Measurements from ENCODE around the gene CFTR. TPM values are rescaled to one million over a fixed set of nuclear protein-coding genes. Genes with fewer than 3 reads are reported as not detected.

Gene CFTR
- total RNA-seq, 1 experiment from 2014 or later = not detected

GRCh38 chr7:117531595-117532244 lies 51.9 kb downstream of the CFTR start:
- Histone ChIP-seq H3K27ac (ENCODE audit: low read depth, low read length) (no peak overlapping the region), H3K36me3 (ENCODE audit: control insufficient read depth in 1 of 2, insufficient read depth in 2 of 2, low read length in 2 of 2) (no peaks in the 10 kb centered on the region), H3K4me3 (replicated peaks in 1 of 2; ENCODE audit: low read depth in 1 of 2, low read length in 2 of 2) (no peak overlapping the region), H3K79me2 (ENCODE audit: insufficient read depth, low read length) (no peaks in the 10 kb centered on the region), H3K27me3 (ENCODE audit: insufficient read depth, low read length) (no peaks in the 10 kb centered on the region), H3K9me2 (ENCODE audit: insufficient read depth) (no peaks in the 10 kb centered on the region), H3K4me1 (ENCODE audit: control insufficient read depth in 1 of 2, insufficient read depth in 2 of 2, low read length in 2 of 2) (no peaks in the 10 kb centered on the region), H3K9me3 (ENCODE audit: control insufficient read depth in 1 of 2, insufficient read depth in 1 of 2, low read depth in 1 of 2, low read length in 2 of 2) (no peaks in the 10 kb centered on the region), H2AFZ (ENCODE audit: low read depth, low read length, poor library complexity, severe bottlenecking) (no peak overlapping the region), H3K9ac (ENCODE audit: low read length) (no peak overlapping the region), H3K4me2 (ENCODE audit: low read length) (no peak overlapping the region), H4K20me1 (ENCODE audit: insufficient read depth) (no peaks in the 10 kb centered on the region)
- no TSS peak for BruUV-seq (replicated peaks)
- no peak for ATAC-seq
- CTCF ChIA-PET = no interaction called here
- DNase-seq (ENCODE audit: low read depth, low spot score) = no peak
- no peak for TF ChIP-seq RAD21 (IDR thresholded peaks at IDR 0.05; ENCODE audit: low read depth)
- TF ChIP-seq JUND (IDR thresholded peaks at IDR 0.05) = no peak
- no peak for TF ChIP-seq ELF1 (IDR thresholded peaks at IDR 0.05; ENCODE audit: borderline replicate concordance, low read depth)
- TF ChIP-seq, protein P1, sequence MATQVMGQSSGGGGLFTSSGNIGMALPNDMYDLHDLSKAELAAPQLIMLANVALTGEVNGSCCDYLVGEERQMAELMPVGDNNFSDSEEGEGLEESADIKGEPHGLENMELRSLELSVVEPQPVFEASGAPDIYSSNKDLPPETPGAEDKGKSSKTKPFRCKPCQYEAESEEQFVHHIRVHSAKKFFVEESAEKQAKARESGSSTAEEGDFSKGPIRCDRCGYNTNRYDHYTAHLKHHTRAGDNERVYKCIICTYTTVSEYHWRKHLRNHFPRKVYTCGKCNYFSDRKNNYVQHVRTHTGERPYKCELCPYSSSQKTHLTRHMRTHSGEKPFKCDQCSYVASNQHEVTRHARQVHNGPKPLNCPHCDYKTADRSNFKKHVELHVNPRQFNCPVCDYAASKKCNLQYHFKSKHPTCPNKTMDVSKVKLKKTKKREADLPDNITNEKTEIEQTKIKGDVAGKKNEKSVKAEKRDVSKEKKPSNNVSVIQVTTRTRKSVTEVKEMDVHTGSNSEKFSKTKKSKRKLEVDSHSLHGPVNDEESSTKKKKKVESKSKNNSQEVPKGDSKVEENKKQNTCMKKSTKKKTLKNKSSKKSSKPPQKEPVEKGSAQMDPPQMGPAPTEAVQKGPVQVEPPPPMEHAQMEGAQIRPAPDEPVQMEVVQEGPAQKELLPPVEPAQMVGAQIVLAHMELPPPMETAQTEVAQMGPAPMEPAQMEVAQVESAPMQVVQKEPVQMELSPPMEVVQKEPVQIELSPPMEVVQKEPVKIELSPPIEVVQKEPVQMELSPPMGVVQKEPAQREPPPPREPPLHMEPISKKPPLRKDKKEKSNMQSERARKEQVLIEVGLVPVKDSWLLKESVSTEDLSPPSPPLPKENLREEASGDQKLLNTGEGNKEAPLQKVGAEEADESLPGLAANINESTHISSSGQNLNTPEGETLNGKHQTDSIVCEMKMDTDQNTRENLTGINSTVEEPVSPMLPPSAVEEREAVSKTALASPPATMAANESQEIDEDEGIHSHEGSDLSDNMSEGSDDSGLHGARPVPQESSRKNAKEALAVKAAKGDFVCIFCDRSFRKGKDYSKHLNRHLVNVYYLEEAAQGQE (IDR thresholded peaks at IDR 0.05; ENCODE audit: low read depth) = no peak
- TF ChIP-seq ZNF274 (IDR thresholded peaks at IDR 0.05; ENCODE audit: low read depth, low read length) = no peak
- TF ChIP-seq, protein P2, sequence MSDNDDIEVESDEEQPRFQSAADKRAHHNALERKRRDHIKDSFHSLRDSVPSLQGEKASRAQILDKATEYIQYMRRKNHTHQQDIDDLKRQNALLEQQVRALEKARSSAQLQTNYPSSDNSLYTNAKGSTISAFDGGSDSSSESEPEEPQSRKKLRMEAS (IDR thresholded peaks at IDR 0.05) = no peak
- no peak for TF ChIP-seq ZFX (IDR thresholded peaks at IDR 0.05)
- no peak for TF ChIP-seq SRF (IDR thresholded peaks at IDR 0.05; ENCODE audit: low read depth)
- no peak for TF ChIP-seq POLR2AphosphoS5 (IDR thresholded peaks at IDR 0.05; ENCODE audit: low read depth, low read length)
- no peak for TF ChIP-seq TCF7L2 (IDR thresholded peaks at IDR 0.05; ENCODE audit: borderline replicate concordance, extremely low read depth, insufficient read depth, insufficient read length)
- no peak for TF ChIP-seq EZH2phosphoT487 (IDR thresholded peaks at IDR 0.05; ENCODE audit: borderline replicate concordance)
- TF ChIP-seq FOSL1 (IDR thresholded peaks at IDR 0.05; ENCODE audit: low read depth) = no peak
- TF ChIP-seq EGR1 (IDR thresholded peaks at IDR 0.05; ENCODE audit: low read depth) = no peak
- no peak for TF ChIP-seq SP1 (IDR thresholded peaks at IDR 0.05; ENCODE audit: low read depth)
- no peak for TF ChIP-seq YY1 (IDR thresholded peaks at IDR 0.05; ENCODE audit: extremely low read depth, insufficient replicate concordance, low read depth, low read length)
- POLR2A ChIA-PET = no interaction called here
- RAD21 ChIA-PET (ENCODE audit: low non-redundant PET in 1 of 2, low total read pairs in 2 of 2, uncharacterized antibody in 2 of 2, unreplicated experiment in 2 of 2) = no interaction called here
- intact Hi-C loops (cut with micrococcal nuclease) = no loop called here
